Loucy (cell line): Measurements from ENCODE around the gene NPAS1.
A peak's percentile ranks its signal among the peaks of the same experiment; 100 is the strongest.

Experiments used
- H2AFZ ChIP-seq: fragments of 200-600 bp; sonication (generic); 2 replicates; pipeline ENCODE4 v1.6.0; 2016; ENCODE audit warnings: antibody characterized with exemption, mild to moderate bottlenecking, low read length, moderate library complexity
- H3F3A ChIP-seq: fragments of 200-600 bp; 2 replicates; pipeline ENCODE4 v1.6.0; 2016; ENCODE audit warnings: antibody characterized with exemption, low read depth, mild to moderate bottlenecking
- H3K27me3 ChIP-seq: fragments of 200-600 bp; sonication (generic); 2 replicates; pipeline ENCODE4 v1.6.1; 2014; ENCODE audit warnings: low read length, mild to moderate bottlenecking; ENCODE audit not compliant: insufficient read depth, poor library complexity, severe bottlenecking
- H3K36me3 ChIP-seq: fragments of 200-600 bp; sonication (generic); 2 replicates; pipeline ENCODE4 v1.6.1; 2016; ENCODE audit warnings: low read length; ENCODE audit not compliant: insufficient read depth
- H3K4me1 ChIP-seq: fragments of 200-600 bp; sonication (generic); 2 replicates; pipeline ENCODE4 v1.5.1; 2014; ENCODE audit warnings: low read length, mild to moderate bottlenecking; ENCODE audit not compliant: insufficient read depth, poor library complexity, severe bottlenecking
- H3K4me2 ChIP-seq: fragments of 200-600 bp; sonication (generic); 2 replicates; pipeline ENCODE4 v1.6.0; 2014; ENCODE audit warnings: antibody characterized with exemption, low read length, low read depth, mild to moderate bottlenecking; ENCODE audit not compliant: poor library complexity, severe bottlenecking
- H3K4me3 ChIP-seq: fragments of 200-600 bp; sonication (generic); 2 replicates; pipeline ENCODE4 v1.5.1; 2014; ENCODE audit warnings: low read length, mild to moderate bottlenecking, mixed read lengths; ENCODE audit not compliant: poor library complexity, severe bottlenecking
- H3K79me2 ChIP-seq: fragments of 200-600 bp; sonication (generic); 2 replicates; pipeline ENCODE4 v1.6.1; 2014; ENCODE audit warnings: low read length; ENCODE audit not compliant: insufficient read depth
- H3K9ac ChIP-seq: fragments of 200-600 bp; sonication (generic); 2 replicates; pipeline ENCODE4 v1.6.0; 2014; ENCODE audit warnings: mild to moderate bottlenecking, low read depth, low read length, moderate library complexity; ENCODE audit not compliant: poor library complexity, severe bottlenecking
- H3K9me2 ChIP-seq: fragments of 200-600 bp; sonication (generic); replicated peaks from 2 replicates; pipeline ENCODE4 v1.6.1; 2016; ENCODE audit warnings: low read depth, low read length, mixed read lengths
- H3K9me3 ChIP-seq: fragments of 200-600 bp; sonication (generic); 2 replicates; pipeline ENCODE4 v1.6.1; 2014; ENCODE audit warnings: mild to moderate bottlenecking, antibody characterized with exemption, low read length, low read depth; ENCODE audit not compliant: insufficient read depth
- H4K20me1 ChIP-seq: fragments of 200-600 bp; sonication (generic); 2 replicates; pipeline ENCODE4 v1.6.0; 2014; ENCODE audit warnings: antibody characterized with exemption, low read length, mild to moderate bottlenecking; ENCODE audit not compliant: insufficient read depth, poor library complexity, severe bottlenecking
- EZH2phosphoT487 ChIP-seq: fragments of 200-600 bp; IDR thresholded peaks from 2 replicates; pipeline ENCODE4 v1.6.1; 2018; ENCODE audit warnings: antibody characterized with exemption, mild to moderate bottlenecking, moderate library complexity, borderline replicate concordance
- TF ChIP-seq, protein P1 (sequence below): fragments of 200-600 bp; sonication (generic); conservative IDR thresholded peaks from 2 replicates; pipeline ENCODE4 v1.5.1; 2014; ENCODE audit warnings: mild to moderate bottlenecking, antibody characterized with exemption, low read length

Gene NPAS1

DNA sequence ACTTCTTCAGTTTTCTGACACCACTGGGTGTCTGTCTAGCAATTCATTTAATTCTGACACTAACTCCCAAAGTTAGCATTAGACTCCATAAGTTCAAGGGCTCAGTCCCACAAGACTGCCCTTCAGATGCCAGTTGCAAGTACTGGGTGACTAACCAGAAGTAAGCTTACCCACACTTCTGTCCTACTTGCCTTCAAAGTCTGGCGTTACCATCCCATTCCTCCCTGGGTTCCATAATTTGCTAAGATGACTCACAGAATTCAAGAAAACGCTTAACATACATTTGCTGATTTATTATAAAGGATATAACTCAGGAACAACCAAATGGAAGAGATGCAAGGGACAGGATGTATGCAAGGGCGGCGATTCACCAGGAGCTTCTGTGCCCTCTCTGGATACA is 45.5 kb upstream of the NPAS1 start:
- no peaks in the 10 kb centered on the region for H3K27me3 ChIP-seq
- peaks cover 34% of the 10 kb centered on the region; the same call in 1 of the 2 replicates for H3K79me2 ChIP-seq
- no peaks in the 10 kb centered on the region for H3F3A ChIP-seq
- no peak overlapping the region for H3K4me3 ChIP-seq
- H3K9me2 ChIP-seq: no peaks in the 10 kb centered on the region
- no peak for TF ChIP-seq EZH2phosphoT487
- TF ChIP-seq, protein P1, sequence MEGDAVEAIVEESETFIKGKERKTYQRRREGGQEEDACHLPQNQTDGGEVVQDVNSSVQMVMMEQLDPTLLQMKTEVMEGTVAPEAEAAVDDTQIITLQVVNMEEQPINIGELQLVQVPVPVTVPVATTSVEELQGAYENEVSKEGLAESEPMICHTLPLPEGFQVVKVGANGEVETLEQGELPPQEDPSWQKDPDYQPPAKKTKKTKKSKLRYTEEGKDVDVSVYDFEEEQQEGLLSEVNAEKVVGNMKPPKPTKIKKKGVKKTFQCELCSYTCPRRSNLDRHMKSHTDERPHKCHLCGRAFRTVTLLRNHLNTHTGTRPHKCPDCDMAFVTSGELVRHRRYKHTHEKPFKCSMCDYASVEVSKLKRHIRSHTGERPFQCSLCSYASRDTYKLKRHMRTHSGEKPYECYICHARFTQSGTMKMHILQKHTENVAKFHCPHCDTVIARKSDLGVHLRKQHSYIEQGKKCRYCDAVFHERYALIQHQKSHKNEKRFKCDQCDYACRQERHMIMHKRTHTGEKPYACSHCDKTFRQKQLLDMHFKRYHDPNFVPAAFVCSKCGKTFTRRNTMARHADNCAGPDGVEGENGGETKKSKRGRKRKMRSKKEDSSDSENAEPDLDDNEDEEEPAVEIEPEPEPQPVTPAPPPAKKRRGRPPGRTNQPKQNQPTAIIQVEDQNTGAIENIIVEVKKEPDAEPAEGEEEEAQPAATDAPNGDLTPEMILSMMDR: no peak
- no peak overlapping the region for H3K9ac ChIP-seq
- peaks cover 12% of the 10 kb centered on the region for H4K20me1 ChIP-seq
- no peak overlapping the region for H2AFZ ChIP-seq
- no peaks in the 10 kb centered on the region for H3K9me3 ChIP-seq
- no peak overlapping the region for H3K4me2 ChIP-seq
- H3K36me3 ChIP-seq: peaks cover 22% of the 10 kb centered on the region; the same call in 1 of the 2 replicates
- peaks cover 9% of the 10 kb centered on the region for H3K4me1 ChIP-seq

DNA sequence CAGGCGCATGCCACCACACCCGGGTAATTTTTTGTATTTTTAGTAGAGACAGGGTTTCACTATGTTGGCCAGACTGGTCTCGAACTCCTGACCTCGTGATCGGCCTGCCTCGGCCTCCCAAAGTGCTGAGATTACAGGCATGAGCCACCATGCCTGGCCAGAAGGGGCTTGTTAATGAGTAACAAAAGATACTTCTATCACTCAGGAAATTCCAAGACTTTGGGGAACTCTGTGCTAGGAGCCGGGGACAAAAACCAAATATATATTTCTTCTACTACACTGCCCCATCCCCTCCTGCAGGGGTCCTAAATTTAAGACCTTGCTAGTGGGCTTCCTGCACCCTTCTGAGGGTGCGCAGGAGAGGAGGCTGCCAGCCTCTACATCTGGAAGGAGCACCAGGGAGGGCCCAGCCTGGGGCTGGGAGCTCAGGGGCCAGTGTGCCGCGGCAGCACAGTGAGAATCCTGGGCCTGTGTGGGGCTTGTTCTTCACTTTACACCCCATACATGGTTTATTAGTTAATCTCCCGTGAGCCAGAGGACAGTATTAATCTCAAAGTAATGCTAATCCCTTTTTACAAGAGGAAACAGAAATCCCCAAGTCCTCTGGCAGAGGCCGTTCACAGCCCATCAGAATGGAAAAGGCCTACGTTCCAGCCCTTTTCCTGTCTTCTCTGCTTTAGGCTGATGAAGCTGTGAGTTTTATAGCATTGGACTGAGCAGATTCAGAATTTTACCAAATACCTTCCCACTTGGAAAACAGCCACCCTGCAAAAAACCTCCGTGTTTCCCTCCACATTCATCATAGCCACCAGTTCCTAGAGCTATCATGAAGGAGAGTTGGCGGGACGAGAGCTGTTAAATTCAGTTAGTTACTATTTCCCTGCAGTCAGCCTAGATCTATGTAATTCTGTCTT is 44.4 kb upstream of the NPAS1 start:
- no peak overlapping the region for H2AFZ ChIP-seq

DNA sequence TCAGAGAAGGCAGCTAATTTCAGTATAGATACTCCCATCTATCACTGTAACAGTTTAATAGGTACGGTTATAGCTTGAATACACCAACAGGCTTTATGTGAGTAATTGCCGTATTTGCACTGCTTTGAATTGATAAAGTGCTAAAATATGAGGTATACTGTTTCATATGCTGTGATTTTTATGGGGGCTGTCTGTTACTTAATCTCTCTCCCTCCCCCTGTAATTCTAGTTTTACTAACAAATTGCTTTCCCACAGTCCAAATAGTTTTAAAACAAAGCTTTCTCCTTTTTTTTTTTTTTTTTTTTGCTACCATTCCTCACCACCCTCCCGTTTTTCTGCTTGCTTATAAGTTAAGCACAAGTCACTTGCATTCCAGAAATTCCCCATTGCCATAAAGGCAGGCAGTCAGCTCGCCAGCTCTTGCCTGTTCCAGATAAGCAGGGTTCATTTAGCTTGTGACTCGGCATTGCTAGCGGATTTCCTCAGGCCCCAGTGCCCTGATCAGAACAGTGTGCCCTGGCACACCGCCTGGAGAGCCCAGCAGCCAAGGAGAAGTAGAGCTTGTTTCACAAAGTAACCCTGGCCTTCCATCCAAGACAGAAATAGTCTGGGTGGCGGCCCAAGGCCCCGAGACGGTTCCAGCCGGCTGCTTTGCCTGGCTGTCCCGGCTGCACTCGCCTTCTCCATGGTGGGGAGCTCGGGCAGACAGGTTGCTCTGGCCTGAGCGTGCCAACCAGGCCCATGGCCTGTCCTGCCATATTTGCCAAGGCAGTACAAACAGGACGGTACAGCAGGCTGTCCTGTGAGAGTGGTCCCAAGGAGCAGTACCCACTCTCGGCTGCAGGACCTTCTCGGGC is 43.5 kb upstream of the NPAS1 start:
- Histone ChIP-seq H3K4me2 (peak overlapping the region; percentile 14), H3F3A (no peaks in the 10 kb centered on the region), H4K20me1 (peaks cover 12% of the 10 kb centered on the region), H3K9me3 (no peaks in the 10 kb centered on the region), H3K9ac (no peak overlapping the region), H3K36me3 (peaks cover 10% of the 10 kb centered on the region; the same call in 1 of the 2 replicates), H3K27me3 (no peaks in the 10 kb centered on the region), H2AFZ (no peak overlapping the region), H3K79me2 (peaks cover 23% of the 10 kb centered on the region; the same call in 1 of the 2 replicates), H3K4me1 (peaks cover 9% of the 10 kb centered on the region), H3K4me3 (no peak overlapping the region), H3K9me2 (no peaks in the 10 kb centered on the region)
- TF ChIP-seq EZH2phosphoT487: no peak
- TF ChIP-seq, protein P1: no peak

More for the DNA sequence above, 44.4 kb upstream of the NPAS1 start:
- H3F3A ChIP-seq: no peaks in the 10 kb centered on the region
- H3K36me3 ChIP-seq: peaks cover 11% of the 10 kb centered on the region; the same call in 1 of the 2 replicates
- no peak overlapping the region for H3K9ac ChIP-seq
- no peak overlapping the region for H3K4me3 ChIP-seq
- H4K20me1 ChIP-seq: peaks cover 12% of the 10 kb centered on the region
- no peaks in the 10 kb centered on the region for H3K27me3 ChIP-seq
- peaks cover 27% of the 10 kb centered on the region; the same call in 1 of the 2 replicates for H3K79me2 ChIP-seq
- peaks cover 9% of the 10 kb centered on the region for H3K4me1 ChIP-seq
- H3K9me2 ChIP-seq: no peaks in the 10 kb centered on the region
- no peaks in the 10 kb centered on the region for H3K9me3 ChIP-seq
- TF ChIP-seq, protein P1: no peak
- TF ChIP-seq EZH2phosphoT487: no peak
- H3K4me2 ChIP-seq: no peak overlapping the region
